GM18499 (cell line): ENCODE measurements around the gene MYDGF.
"Not testable (repeated sequence)": the region's sequence is repeated elsewhere in the genome, so short reads cannot be mapped to it uniquely, and the experiment has no call there.

ENCODE experiments used
- ATAC-seq: cut with Tn5 transposase; IDR thresholded peaks from one replicate; pipeline ENCODE4 v1.9.1; 2021; ENCODE audit warnings: moderate number of reproducible peaks; ENCODE audit not compliant: insufficient read depth, unreplicated experiment

The MYDGF gene

GRCh38 chr19:4701557-4701956 is 31.4 kb upstream of the MYDGF start:
- no peak for ATAC-seq

- ATAC-seq, result no peak
Measured at GRCh38 chr19:4700693-4700970, 30.5 kb upstream of the MYDGF start.

- no peak for ATAC-seq
Measured at GRCh38 chr19:4699826-4700692, 29.9 kb upstream of the MYDGF start.

DNA sequence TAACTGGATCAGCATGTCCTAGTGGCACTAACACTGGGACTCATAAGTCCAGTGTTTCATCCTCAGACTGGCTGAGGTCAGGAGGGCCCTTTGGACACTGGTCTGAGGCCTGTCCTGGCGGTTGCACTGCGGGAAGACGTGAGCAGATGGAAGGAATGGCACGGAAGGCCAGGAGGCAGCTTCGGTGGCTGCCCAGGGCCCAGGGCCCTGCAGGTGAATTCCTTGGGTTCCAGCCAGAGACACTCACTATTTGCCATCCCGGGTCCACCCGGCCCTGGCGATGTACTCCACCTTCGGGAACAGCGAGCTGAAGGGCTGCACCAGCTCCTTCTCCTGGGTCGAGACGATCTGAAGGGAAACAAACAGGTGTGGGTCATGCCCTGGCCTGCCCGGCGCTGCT is 27.2 kb upstream of the MYDGF start:
- no peak for ATAC-seq

GRCh38 chr19:4695224-4695731 is 25.1 kb upstream of the MYDGF start:
- no peak for ATAC-seq

DNA sequence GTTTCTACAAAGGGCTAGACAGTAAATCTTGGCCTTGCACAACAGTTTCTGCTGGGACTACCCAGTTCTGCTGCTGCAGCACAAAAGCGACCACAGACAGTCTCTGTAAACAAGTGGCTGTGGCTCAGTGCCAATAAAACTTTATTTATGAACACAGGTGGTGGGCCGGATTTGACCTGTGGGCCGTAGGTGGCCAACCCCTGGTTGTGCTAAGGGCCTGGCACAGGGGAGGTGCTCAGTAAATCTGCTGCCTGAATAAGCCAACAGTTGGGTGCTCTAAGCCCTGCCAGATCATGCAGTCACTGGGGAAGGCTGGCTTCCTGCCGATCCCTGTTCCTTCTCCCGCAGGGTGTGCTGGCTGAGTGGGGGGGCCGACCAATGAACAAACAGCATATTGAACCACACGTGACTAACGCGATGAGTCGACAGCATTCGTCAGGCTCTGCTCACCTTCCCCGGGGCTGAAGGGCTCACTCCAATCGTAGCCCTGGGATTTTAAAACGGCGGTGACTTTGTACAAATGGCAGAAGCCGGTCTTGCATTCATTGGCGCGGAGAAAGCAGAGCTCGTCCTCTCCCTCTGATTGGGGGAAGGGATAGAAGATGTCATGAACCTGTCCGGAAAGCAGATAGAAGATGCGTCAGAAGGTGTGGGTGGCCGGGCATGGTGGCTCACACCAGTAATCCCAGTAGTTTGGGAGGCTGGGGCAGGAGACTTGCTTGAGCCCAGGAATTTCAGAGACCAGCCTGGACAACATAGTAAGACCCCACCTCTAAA is 24.3 kb upstream of the MYDGF start:
- ATAC-seq, result no peak

GRCh38 chr19:4693471-4694121 is 23.5 kb upstream of the MYDGF start:
- ATAC-seq, result no peak

- ATAC-seq, result no peak
Measured at GRCh38 chr19:4693078-4693350, 22.9 kb upstream of the MYDGF start.

GRCh38 chr19:4692251-4693077 is 22.3 kb upstream of the MYDGF start:
- ATAC-seq, result no peak

DNA sequence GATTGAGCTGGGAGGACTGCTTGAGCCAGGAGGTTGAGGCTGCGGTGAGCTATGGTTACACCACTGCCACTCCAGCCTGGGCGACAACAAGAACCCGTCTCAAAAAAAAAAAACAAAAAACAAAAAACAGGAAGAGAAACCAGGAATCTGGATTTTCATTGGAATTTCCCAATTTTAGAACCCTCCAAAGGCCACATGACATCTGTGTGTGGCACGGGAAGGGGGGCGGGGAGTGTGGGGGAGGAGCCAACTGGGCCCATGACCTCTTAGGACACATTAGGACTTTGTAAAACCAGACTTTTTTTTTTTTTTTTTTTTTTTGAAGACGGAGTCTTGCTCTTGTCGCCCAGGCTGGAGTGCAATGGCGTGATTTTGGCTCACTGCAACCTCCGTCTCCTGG is 21.2 kb upstream of the MYDGF start:
- ATAC-seq, result no peak

DNA sequence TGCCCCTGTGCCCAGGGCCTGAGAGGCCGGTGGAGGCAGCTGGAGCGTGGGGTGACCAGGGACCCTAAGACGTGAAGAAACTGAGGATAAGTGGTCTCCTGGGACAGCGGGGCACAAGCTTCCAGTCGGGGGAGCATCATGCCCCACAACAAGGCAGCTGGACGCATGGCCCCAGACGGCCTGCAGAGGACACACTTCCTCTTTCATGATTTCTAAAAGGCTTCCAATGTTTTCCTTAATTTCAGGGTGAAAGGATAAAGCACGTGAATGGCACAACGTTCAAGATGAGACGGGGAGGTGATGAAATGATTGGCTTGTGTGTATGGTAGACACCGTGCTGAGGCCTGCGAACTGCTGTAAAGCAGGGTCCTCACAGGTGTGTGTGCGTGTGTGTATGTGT is 20.2 kb upstream of the MYDGF start:
- ATAC-seq, result no peak

DNA sequence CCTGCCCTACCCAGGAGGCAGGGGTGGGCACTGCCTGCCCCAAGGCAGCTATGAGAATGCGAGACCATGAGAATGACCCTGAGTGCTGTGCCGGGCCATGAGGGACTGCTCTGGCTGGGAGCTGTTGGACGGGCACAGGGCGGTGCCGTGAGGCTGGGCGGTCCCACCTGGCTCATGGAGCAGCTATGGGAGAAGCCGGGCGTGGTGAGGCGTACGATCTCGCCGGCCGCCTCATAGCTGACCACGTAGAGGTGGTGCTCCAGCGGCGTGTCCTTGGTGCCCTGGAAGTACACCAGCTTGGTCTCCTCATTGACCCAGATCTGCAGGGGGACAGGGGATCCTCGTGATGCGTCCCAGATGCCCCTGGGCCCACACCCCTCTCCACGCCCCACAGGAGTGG is 19.3 kb upstream of the MYDGF start:
- no peak for ATAC-seq

- no peak for ATAC-seq
Measured at GRCh38 chr19:4688587-4688986, 18.4 kb upstream of the MYDGF start.

DNA sequence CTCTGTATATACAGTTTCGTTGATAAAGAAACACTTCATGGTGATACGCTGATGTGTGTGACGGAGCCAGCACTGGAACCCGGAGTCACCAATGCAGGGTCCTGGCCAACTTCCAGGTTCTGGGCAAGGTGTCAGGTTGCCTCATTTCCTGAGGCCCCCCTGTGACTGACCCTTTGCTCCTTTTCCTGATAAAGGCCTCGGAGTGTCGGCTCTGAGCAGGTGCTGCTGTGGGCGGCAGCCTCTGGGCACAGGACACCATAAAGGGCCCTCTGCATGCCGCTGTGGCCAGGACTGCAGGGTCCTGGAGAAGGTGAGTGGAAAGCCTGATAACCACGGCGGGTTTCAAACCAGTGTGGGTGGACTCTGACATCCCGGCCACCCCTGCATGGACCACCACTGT is 17.3 kb upstream of the MYDGF start:
- no peak for ATAC-seq

GRCh38 chr19:4686700-4687099 is 16.6 kb upstream of the MYDGF start:
- ATAC-seq, result no peak

DNA sequence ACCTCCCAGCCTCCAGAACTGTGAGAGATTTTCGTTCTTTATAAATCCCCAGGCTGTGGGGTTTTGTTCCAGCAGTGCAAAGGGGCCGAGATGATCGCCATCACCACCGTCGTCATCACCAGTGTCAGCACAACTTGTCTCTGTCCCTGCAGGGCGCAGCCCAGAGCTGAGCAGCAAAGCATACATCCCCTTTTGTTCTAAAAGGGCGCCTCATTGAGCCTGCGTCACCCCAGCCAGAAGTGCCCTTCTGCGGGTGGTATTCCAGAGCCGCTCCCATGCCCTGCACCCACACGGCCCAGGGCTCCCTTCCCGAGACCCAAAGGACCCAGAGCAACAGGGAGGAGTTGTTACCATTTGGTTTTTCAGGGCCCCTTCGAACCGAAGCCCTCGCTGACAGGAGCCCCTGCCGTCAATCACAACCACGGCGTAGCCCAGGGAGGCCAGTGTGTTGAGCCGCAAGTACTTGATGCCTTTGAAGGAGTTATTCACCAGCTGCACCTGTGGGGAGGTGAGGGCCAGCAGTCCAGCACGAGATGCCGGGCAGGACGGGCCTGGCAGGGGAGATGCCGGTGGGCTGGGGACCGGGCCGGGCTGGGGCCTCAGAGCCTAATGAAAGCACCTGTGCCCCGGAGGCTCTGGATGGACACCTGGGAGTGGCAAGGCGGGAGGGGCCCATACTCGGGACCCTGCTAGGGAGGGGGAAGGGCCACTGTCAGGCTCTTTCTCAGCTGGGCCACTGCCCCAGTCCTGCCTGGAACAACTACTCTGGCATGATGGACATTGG is 14.4 kb upstream of the MYDGF start:
- ATAC-seq, result no peak

- ATAC-seq, result no peak
Measured at GRCh38 chr19:4682417-4683200, 12.5 kb upstream of the MYDGF start.

DNA sequence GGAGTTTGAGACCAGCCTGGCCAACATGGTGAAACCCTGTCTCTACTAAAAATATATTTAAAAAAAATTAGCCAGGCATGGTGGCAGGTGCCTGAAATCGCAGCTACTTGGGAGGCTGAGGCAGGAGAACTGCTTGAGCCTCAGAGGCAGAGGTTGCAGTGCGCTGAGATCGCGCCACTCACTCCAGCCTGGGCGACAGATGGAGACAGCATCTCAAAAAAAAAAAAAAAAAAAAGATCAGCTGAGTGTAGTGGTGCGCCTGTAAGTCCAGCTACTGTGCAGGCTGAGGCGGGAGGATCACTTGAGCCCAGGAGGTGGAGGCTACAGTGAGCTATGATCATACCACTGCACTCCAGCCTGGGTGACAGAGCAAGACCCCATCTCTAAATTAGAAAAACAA is 9.9 kb upstream of the MYDGF start:
- not testable (repeated sequence) for ATAC-seq
